Measurements from ENCODE around the gene NAIP.
"Not testable (repeated sequence)": the region's sequence is repeated elsewhere in the genome, so short reads cannot be mapped to it uniquely, and the experiment has no call there.

GRCh38 chr5:70984882-70985281 lies 40.3 kb downstream of the NAIP start:
- TF ChIP-seq, protein P1, sequence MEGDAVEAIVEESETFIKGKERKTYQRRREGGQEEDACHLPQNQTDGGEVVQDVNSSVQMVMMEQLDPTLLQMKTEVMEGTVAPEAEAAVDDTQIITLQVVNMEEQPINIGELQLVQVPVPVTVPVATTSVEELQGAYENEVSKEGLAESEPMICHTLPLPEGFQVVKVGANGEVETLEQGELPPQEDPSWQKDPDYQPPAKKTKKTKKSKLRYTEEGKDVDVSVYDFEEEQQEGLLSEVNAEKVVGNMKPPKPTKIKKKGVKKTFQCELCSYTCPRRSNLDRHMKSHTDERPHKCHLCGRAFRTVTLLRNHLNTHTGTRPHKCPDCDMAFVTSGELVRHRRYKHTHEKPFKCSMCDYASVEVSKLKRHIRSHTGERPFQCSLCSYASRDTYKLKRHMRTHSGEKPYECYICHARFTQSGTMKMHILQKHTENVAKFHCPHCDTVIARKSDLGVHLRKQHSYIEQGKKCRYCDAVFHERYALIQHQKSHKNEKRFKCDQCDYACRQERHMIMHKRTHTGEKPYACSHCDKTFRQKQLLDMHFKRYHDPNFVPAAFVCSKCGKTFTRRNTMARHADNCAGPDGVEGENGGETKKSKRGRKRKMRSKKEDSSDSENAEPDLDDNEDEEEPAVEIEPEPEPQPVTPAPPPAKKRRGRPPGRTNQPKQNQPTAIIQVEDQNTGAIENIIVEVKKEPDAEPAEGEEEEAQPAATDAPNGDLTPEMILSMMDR (IDR thresholded peaks at IDR 0.05), result not testable (repeated sequence)
- TF ChIP-seq ZFX (IDR thresholded peaks at IDR 0.05; ENCODE audit: borderline replicate concordance), result not testable (repeated sequence)

Data from 22Rv1 (cell line).